PC-3 (cell line): ENCODE measurements around the gene HIPK2.

Source experiments
- CTCF ChIP-seq: fragments of 300-600 bp; sonication (generic); conservative IDR thresholded peaks from 2 replicates; pipeline ENCODE4 v1.5.1; 2017; ENCODE audit warnings: antibody characterized with exemption, low read depth, mild to moderate bottlenecking, low read length
- EZH2 ChIP-seq: fragments of 300-600 bp; sonication (generic); IDR thresholded peaks from one replicate; pipeline ENCODE4 v1.6.1; 2017; ENCODE audit warnings: antibody characterized with exemption, mild to moderate bottlenecking, low read length; ENCODE audit not compliant: unreplicated experiment

GRCh38 chr7:139763330-139763729, 14.5 kb downstream of the HIPK2 start:
- TF ChIP-seq EZH2 (no peak), CTCF (no peak)
